Measurements from ENCODE around the gene KRTAP5-10.

Gene KRTAP5-10

GRCh38 chr11:71548120-71548519 lies 17.2 kb upstream of the KRTAP5-10 start, which contains the start of gene KRTAP5-9:
Gene KRTAP5-9 (plus strand): TSS chr11:71548420. CDS start chr11:71548658, 238 bp downstream.
- no peak within 1 kb of the TSS for H3K27ac ChIP-seq
- TF ChIP-seq ZFX (IDR thresholded peaks at IDR 0.05) (no peak), CTCF (conservative IDR thresholded peaks at IDR 0.05) (no peak)

GRCh38 chr11:71548716-71549151 lies 16.6 kb upstream of the KRTAP5-10 start:
- no peak for TF ChIP-seq CTCF (conservative IDR thresholded peaks at IDR 0.05)
- no peak for TF ChIP-seq ZFX (IDR thresholded peaks at IDR 0.05)
- no peak overlapping the region for H3K27ac ChIP-seq

GRCh38 chr11:71551711-71552110 lies 13.7 kb upstream of the KRTAP5-10 start:
- TF ChIP-seq CTCF (conservative IDR thresholded peaks at IDR 0.05) (no peak), ZFX (IDR thresholded peaks at IDR 0.05) (no peak)
- H3K27ac ChIP-seq, result no peak overlapping the region

- no peak overlapping the region for H3K27ac ChIP-seq
- TF ChIP-seq CTCF (conservative IDR thresholded peaks at IDR 0.05) (no peak), ZFX (IDR thresholded peaks at IDR 0.05) (no peak)
Measured at GRCh38 chr11:71554996-71555395, 10.4 kb upstream of the KRTAP5-10 start.

- no peak for TF ChIP-seq ZFX (IDR thresholded peaks at IDR 0.05)
- TF ChIP-seq CTCF (conservative IDR thresholded peaks at IDR 0.05), result no peak
- H3K27ac ChIP-seq, result no peak overlapping the region
Measured at GRCh38 chr11:71555508-71555907, 9.9 kb upstream of the KRTAP5-10 start.

- no peak for TF ChIP-seq ZFX (IDR thresholded peaks at IDR 0.05)
- TF ChIP-seq CTCF (conservative IDR thresholded peaks at IDR 0.05), result no peak
- no peak overlapping the region for H3K27ac ChIP-seq
Measured at GRCh38 chr11:71556018-71556417, 9.3 kb upstream of the KRTAP5-10 start.

- no peak for TF ChIP-seq ZFX (IDR thresholded peaks at IDR 0.05)
- TF ChIP-seq CTCF (conservative IDR thresholded peaks at IDR 0.05), result no peak
- no peak overlapping the region for H3K27ac ChIP-seq
Measured at GRCh38 chr11:71557257-71557656, 8.1 kb upstream of the KRTAP5-10 start.

Measured in C4-2B (cell line).